HepG2 (cell line): Measurements from ENCODE around the gene DHX16. TPM values are rescaled to one million over a fixed set of nuclear protein-coding genes. Genes with fewer than 3 reads are reported as not detected.
A peak's percentile ranks its signal among the peaks of the same experiment; 100 is the strongest.

Experiments used
- ATF4 ChIP-seq, 2 experiments: fragments of 450-650 bp in 1 of 2; sonication (generic) in 1 of 2; formaldehyde crosslinking; IDR thresholded peaks; 2 replicates each; pipeline versions ENCODE4 v1.5.0 to v1.8.0; 2020 to 2022; ENCODE audit warnings: mild to moderate bottlenecking in 1 of 2, missing genetic modification reagents in 1 of 2
- DZIP1 ChIP-seq: sonication (generic); formaldehyde crosslinking; IDR thresholded peaks from 2 replicates; pipeline ENCODE4 v1.5.0; 2020; ENCODE audit warnings: mild to moderate bottlenecking, missing genetic modification reagents
- GLI4 ChIP-seq: sonication (generic); formaldehyde crosslinking; IDR thresholded peaks from 2 replicates; pipeline ENCODE4 v1.5.1; 2020; ENCODE audit warnings: missing genetic modification reagents, mild to moderate bottlenecking, moderate library complexity, borderline replicate concordance
- HIC2 ChIP-seq: sonication (generic); formaldehyde crosslinking; IDR thresholded peaks from 2 replicates; pipeline ENCODE4 v1.9.0; 2022; ENCODE audit warnings: low read depth, missing genetic modification reagents
- HNRNPH1 ChIP-seq: fragments of 200-400 bp; formaldehyde crosslinking; optimal IDR thresholded peaks from 2 replicates; pipeline ENCODE3; 2017; ENCODE audit warnings: mild to moderate bottlenecking, low read depth, low read length
- KLF16 ChIP-seq, 2 experiments: sonication (generic) in 1 of 2; formaldehyde crosslinking in 1 of 2; IDR thresholded peaks; 2 replicates each; pipeline versions ENCODE4 v1.6.1 to v1.8.0; 2016 to 2023; ENCODE audit warnings: missing genetic modification reagents in 2 of 2, missing compliant biosample characterization in 1 of 2
- MLXIP ChIP-seq: sonication (generic); formaldehyde crosslinking; IDR thresholded peaks from 2 replicates; pipeline ENCODE4 v1.9.0; 2021; ENCODE audit warnings: missing genetic modification reagents, borderline replicate concordance
- NR1H2 ChIP-seq: sonication (generic); formaldehyde crosslinking; IDR thresholded peaks from 2 replicates; pipeline ENCODE4 v1.8.1; 2022; ENCODE audit warnings: low read depth, missing genetic modification reagents, borderline replicate concordance
- NR2F2 ChIP-seq: IDR thresholded peaks from 2 replicates; pipeline ENCODE4 v1.6.1; 2012; ENCODE audit warnings: low read depth, inconsistent platforms, borderline replicate concordance
- PAF1 ChIP-seq: IDR thresholded peaks from 2 replicates; pipeline ENCODE4 v1.6.1; 2016; ENCODE audit warnings: missing genetic modification reagents, missing compliant biosample characterization
- SNAPC2 ChIP-seq: sonication (generic); formaldehyde crosslinking; IDR thresholded peaks from 2 replicates; pipeline ENCODE4 v1.8.1; 2022; ENCODE audit warnings: mild to moderate bottlenecking, missing genetic modification reagents
- YEATS4 ChIP-seq: sonication (generic); formaldehyde crosslinking; IDR thresholded peaks from 2 replicates; pipeline ENCODE4 v1.4.0; 2020; ENCODE audit warnings: missing genetic modification reagents, borderline replicate concordance
- ZBTB8A ChIP-seq: sonication (generic); formaldehyde crosslinking; IDR thresholded peaks from 2 replicates; pipeline ENCODE4 v1.4.0; 2020; ENCODE audit warnings: mild to moderate bottlenecking, low read depth, missing genetic modification reagents, borderline replicate concordance
- ZFY ChIP-seq: sonication (generic); formaldehyde crosslinking; IDR thresholded peaks from 2 replicates; pipeline ENCODE4 v1.4.0; 2020; ENCODE audit warnings: missing genetic modification reagents
- ZKSCAN5 ChIP-seq: sonication (generic); formaldehyde crosslinking; IDR thresholded peaks from 2 replicates; pipeline ENCODE4 v1.5.1; 2020; ENCODE audit warnings: mild to moderate bottlenecking, missing genetic modification reagents
- ZNF180 ChIP-seq: sonication (generic); formaldehyde crosslinking; IDR thresholded peaks from 2 replicates; pipeline ENCODE4 v1.4.0; 2020; ENCODE audit warnings: low read depth, missing genetic modification reagents, borderline replicate concordance
- ZNF451 ChIP-seq: sonication (generic); formaldehyde crosslinking; IDR thresholded peaks from 2 replicates; pipeline ENCODE4 v1.5.0; 2020; ENCODE audit warnings: mild to moderate bottlenecking, missing genetic modification reagents
- ZNF75D ChIP-seq: sonication (generic); formaldehyde crosslinking; IDR thresholded peaks from 2 replicates; pipeline ENCODE4 v1.8.1; 2023; ENCODE audit warnings: missing genetic modification reagents, mild to moderate bottlenecking, borderline replicate concordance
- ZNF878 ChIP-seq: sonication (generic); formaldehyde crosslinking; IDR thresholded peaks from 2 replicates; pipeline ENCODE4 v1.8.1; 2023; ENCODE audit warnings: mild to moderate bottlenecking, missing genetic modification reagents, moderate library complexity
- polyA plus RNA-seq, 8 experiments: library from polyadenylated mRNA; depleted of rRNA in 3 of 8; stranded (reverse) in 7 of 8; unstranded in 1 of 8; fragments of >200 nt; fragmentation: Illumina TruSeq in 4 of 8; extraction: Trizol in 4 of 8; gene quantifications; 2 replicates each; pipeline versions ENCODE4 v1.2.1 to v1.2.3, GENCODE V29; 2011 to 2016; ENCODE audit warnings: low read depth in 4 of 8, missing spikeins in 1 of 8, mixed read lengths in 1 of 8; ENCODE audit not compliant: insufficient read depth in 1 of 8
- total RNA-seq, 5 experiments: library from RNA; depleted of rRNA; stranded (reverse); fragments of >200 nt; fragmentation: Illumina TruSeq; extraction: Trizol; gene quantifications; 2 replicates each; pipeline ENCODE4 v1.2.3, GENCODE V29; 2016; ENCODE audit warnings: low read depth in 1 of 5

DHX16 gene
- total and polyA plus RNA-seq, 2 of the 13 experiments (the other 11 are each of a cell fraction or from before 2014, with no cell fraction given), result 57.0 to 58.5 TPM

- TF ChIP-seq HIC2 (peak; percentile 17; the same call in 1 of the 2 replicates), NR2F2 (peak; percentile 60; the same call in 1 of the 2 replicates), HNRNPH1 (no peak), ZNF878 (CRISPR knock-in tag) (peak; percentile 72; the same call in 1 of the 2 replicates), SNAPC2 (CRISPR knock-in tag) (peak; percentile 66; the same call in 1 of the 2 replicates), ZNF180 (CRISPR knock-in tag) (no peak), YEATS4 (peak; percentile 98), ZFY (CRISPR knock-in tag) (peak; percentile 62), GLI4 (no peak), PAF1 (CRISPR knock-in tag) (no peak), NR1H2 (CRISPR knock-in tag) (peak; percentile 87; the same call in 1 of the 2 replicates), DZIP1 (CRISPR knock-in tag) (no peak), ZNF451 (CRISPR knock-in tag) (no peak), ZNF75D (no peak), MLXIP (CRISPR knock-in tag) (peak; percentile 55; the same call in 1 of the 2 replicates), KLF16 (CRISPR knock-in tag; IDR thresholded peaks at IDR 0.05) (peak in 1 of 2 experiments; percentile 60; a peak in 2 of 4 replicates), ZBTB8A (CRISPR knock-in tag) (no peak), ATF4 (CRISPR knock-in tag; IDR thresholded peaks at IDR 0.05) (peak in 1 of 2 experiments; percentile 81; a peak in 1 of 4 replicates), ZKSCAN5 (CRISPR knock-in tag) (no peak; the same call in 1 of the 2 replicates)
These were observed 55.1 kb downstream of the DHX16 start, which contains the start of gene MRPS18B (continued) for GRCh38 chr6:30617565-30618269.
